B cell (primary cell): ENCODE measurements around the gene TPST2. TPM values are rescaled to one million over a fixed set of nuclear protein-coding genes. Genes with fewer than 3 reads are reported as not detected.

Source experiments
- ATAC-seq: fragments of 200-7000 bp; cut with Tn5 transposase; one replicate; pipeline ENCODE4 v1.10.0; 2021; ENCODE audit warnings: low read depth, mild to moderate bottlenecking, moderate number of reproducible peaks, moderate library complexity
- CTCF ChIA-PET: fragments of 350-600 bp; sonication (Branson Sonifier 250); formaldehyde crosslinking; loops from one replicate; lab custom pipeline; 2021; ENCODE audit warnings: antibody characterized with exemption, inconsistent platforms; lab: Charles Lee
- POLR2A ChIA-PET: fragments of 350-600 bp; sonication (Branson Sonifier 250); formaldehyde crosslinking; loops from one replicate; lab custom pipeline; 2021; ENCODE audit warnings: antibody characterized with exemption; lab: Charles Lee
- DNase-seq: peaks from one replicate; pipeline ENCODE4 v3.0.0; 2013
- H2AFZ ChIP-seq: 2 replicates; pipeline ENCODE4 v1.6.1; 2012; ENCODE audit warnings: mild to moderate bottlenecking, low read depth, low read length; ENCODE audit not compliant: insufficient read depth, poor library complexity, severe bottlenecking
- H3K27ac ChIP-seq, 2 donors: 1 replicate in 1 of 2; 2 replicates in 1 of 2; pipeline ENCODE4 v1.5.1; 2012 to 2013; ENCODE audit warnings: low read length in 2 of 2, mild to moderate bottlenecking in 2 of 2, moderate library complexity in 1 of 2
- H3K27me3 ChIP-seq, 4 experiments: fragments of 200-600 bp in 1 of 4; sonication (generic) in 1 of 4; replicated peaks in 1 of 4; 1 replicate in 2 of 4; 2 replicates in 2 of 4; pipeline versions ENCODE4 v1.6.1 to v1.7.0; 2013 to 2016; ENCODE audit warnings: low read length in 3 of 4, mild to moderate bottlenecking in 2 of 4, mixed read lengths in 1 of 4, moderate library complexity in 1 of 4; ENCODE audit not compliant: insufficient read depth in 4 of 4, control insufficient read depth in 3 of 4; ENCODE audit errors: control extremely low read depth in 1 of 4
- H3K36me3 ChIP-seq, 2 experiments: replicated peaks in 1 of 2; 1 replicate in 1 of 2; 2 replicates in 1 of 2; pipeline versions ENCODE4 v1.6.1 to v1.7.1; 2013; ENCODE audit warnings: low read length in 1 of 2; ENCODE audit not compliant: insufficient read depth in 2 of 2, control insufficient read depth in 1 of 2; ENCODE audit errors: control extremely low read depth in 1 of 2, extremely low read depth in 1 of 2
- H3K4me1 ChIP-seq, 2 donors: fragments of 200-600 bp in 1 of 2; sonication (generic) in 1 of 2; 1 replicate in 1 of 2; 2 replicates in 1 of 2; pipeline versions ENCODE4 v1.5.1 to v1.6.1; 2013 to 2017; ENCODE audit warnings: low read length in 2 of 2; ENCODE audit not compliant: control insufficient read depth in 2 of 2, insufficient read depth in 2 of 2
- H3K4me2 ChIP-seq: replicated peaks from 2 replicates; pipeline ENCODE3; 2012; ENCODE audit warnings: mild to moderate bottlenecking, low read depth, low read length; ENCODE audit not compliant: poor library complexity, severe bottlenecking
- H3K4me3 ChIP-seq, 5 experiments: fragments of 200-600 bp in 1 of 5; sonication (generic) in 1 of 5; 1 replicate in 3 of 5; 2 replicates in 2 of 5; pipeline versions ENCODE4 v1.5.1 to v1.7.0; 2011 to 2016; ENCODE audit warnings: low read length in 4 of 5, mild to moderate bottlenecking in 4 of 5, low read depth in 2 of 5, control low read depth in 1 of 5, moderate library complexity in 1 of 5; ENCODE audit not compliant: insufficient read depth in 1 of 5; ENCODE audit errors: control extremely low read depth in 1 of 5, extremely low read depth in 1 of 5
- H3K79me2 ChIP-seq: fragments of 200-600 bp; sonication (generic); one replicate; pipeline ENCODE4 v1.6.0; 2016; ENCODE audit warnings: low read length; ENCODE audit not compliant: control insufficient read depth, insufficient read depth
- H3K9ac ChIP-seq: fragments of 200-600 bp; sonication (generic); 2 replicates; pipeline ENCODE4 v1.6.1; 2017; ENCODE audit warnings: mild to moderate bottlenecking, low read length, moderate library complexity
- H3K9me3 ChIP-seq, 3 donors: one replicate each; pipeline versions ENCODE4 v1.6.1 to v1.7.1; 2013; ENCODE audit warnings: low read length in 2 of 3; ENCODE audit not compliant: control insufficient read depth in 2 of 3, insufficient read depth in 1 of 3; ENCODE audit errors: control extremely low read depth in 1 of 3
- H4K20me1 ChIP-seq: 2 replicates; pipeline ENCODE4 v1.6.0; 2012; ENCODE audit warnings: mild to moderate bottlenecking, low read length; ENCODE audit not compliant: insufficient read depth, control insufficient read depth, poor library complexity, severe bottlenecking
- H3K27ac Mint-ChIP-seq: one replicate; pipeline ENCODE4 v1.8.0; 2021; ENCODE audit warnings: mixed read lengths
- H3K27me3 Mint-ChIP-seq: one replicate; pipeline ENCODE4 v1.8.0; 2021; ENCODE audit warnings: mixed read lengths
- H3K4me1 Mint-ChIP-seq: one replicate; pipeline ENCODE4 v1.8.0; 2021; ENCODE audit warnings: mixed read lengths
- H3K4me3 Mint-ChIP-seq: one replicate; pipeline ENCODE4 v1.8.0; 2021; ENCODE audit warnings: mixed read lengths
- H3K9me3 Mint-ChIP-seq: one replicate; pipeline ENCODE4 v1.8.0; 2022; ENCODE audit warnings: mixed read lengths; ENCODE audit not compliant: insufficient read depth
- EZH2 ChIP-seq: IDR thresholded peaks from 2 replicates; pipeline ENCODE4 v1.6.1; 2012; ENCODE audit warnings: borderline replicate concordance, low read depth, mild to moderate bottlenecking, moderate library complexity, low read length; ENCODE audit not compliant: insufficient read depth, poor library complexity, severe bottlenecking
- WGBS: methylation state at CpG from one replicate; pipeline ENCODE4 v1.1.5; 2013; ENCODE audit warnings: missing lambda C conversion rate; ENCODE audit not compliant: insufficient coverage; 5-methylcytosine and 5-hydroxymethylcytosine counted together
- intact Hi-C: fragments of 100-400 bp; cut with micrococcal nuclease; formaldehyde crosslinking; loops from one replicate; pipeline ENCODE4 v1.10.0; 2022
- polyA plus RNA-seq: library from polyadenylated mRNA; depleted of rRNA; stranded (reverse); fragments of >200 nt; gene quantifications from 2 replicates; pipeline ENCODE4 v1.2.3, GENCODE V29; 2012
- total RNA-seq, 2 donors: library from RNA; stranded (reverse); fragments of 120-200 nt in 1 of 2; gene quantifications; 1 replicate in 1 of 2; 2 replicates in 1 of 2; pipeline versions ENCODE4 v1.2.3 to v1.2.4, GENCODE V29; 2013 to 2022
- TF ChIP-seq, protein P1 (sequence below): fragments of 200-600 bp; IDR thresholded peaks from one replicate; pipeline ENCODE4 v1.8.0; 2022; ENCODE audit warnings: antibody characterized with exemption, mild to moderate bottlenecking

Gene TPST2
- total and polyA plus RNA-seq, 2 donors (not counting 1 experiment from before 2014, with no cell fraction given), result 16.6 to 43.1 TPM

DNA sequence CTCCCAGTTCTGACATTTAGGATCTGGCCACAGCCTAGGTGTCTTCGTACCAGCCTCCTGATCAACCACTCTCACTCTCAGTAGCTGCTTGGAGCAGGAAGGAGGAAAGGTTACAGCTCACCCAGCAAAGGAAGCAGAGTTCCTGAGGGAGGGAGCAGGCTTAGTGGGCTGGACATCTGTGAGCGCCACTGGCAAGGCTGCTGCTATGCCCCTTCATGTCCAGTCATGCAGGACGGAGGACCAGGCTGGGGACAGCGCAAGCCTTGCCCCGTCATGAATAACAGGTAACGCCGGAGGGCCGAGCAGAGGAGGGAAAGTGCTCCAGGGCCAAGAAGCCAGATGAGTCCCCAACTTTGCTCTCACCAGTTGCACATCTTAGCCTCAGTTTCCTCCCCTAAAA, 25.8 kb downstream of the TPST2 start:
- H3K9ac ChIP-seq, result no peak overlapping the region
- POLR2A ChIA-PET, result no interaction called here
- DNase-seq, result no peak
- TF ChIP-seq EZH2, result no peak
- TF ChIP-seq, protein P1, sequence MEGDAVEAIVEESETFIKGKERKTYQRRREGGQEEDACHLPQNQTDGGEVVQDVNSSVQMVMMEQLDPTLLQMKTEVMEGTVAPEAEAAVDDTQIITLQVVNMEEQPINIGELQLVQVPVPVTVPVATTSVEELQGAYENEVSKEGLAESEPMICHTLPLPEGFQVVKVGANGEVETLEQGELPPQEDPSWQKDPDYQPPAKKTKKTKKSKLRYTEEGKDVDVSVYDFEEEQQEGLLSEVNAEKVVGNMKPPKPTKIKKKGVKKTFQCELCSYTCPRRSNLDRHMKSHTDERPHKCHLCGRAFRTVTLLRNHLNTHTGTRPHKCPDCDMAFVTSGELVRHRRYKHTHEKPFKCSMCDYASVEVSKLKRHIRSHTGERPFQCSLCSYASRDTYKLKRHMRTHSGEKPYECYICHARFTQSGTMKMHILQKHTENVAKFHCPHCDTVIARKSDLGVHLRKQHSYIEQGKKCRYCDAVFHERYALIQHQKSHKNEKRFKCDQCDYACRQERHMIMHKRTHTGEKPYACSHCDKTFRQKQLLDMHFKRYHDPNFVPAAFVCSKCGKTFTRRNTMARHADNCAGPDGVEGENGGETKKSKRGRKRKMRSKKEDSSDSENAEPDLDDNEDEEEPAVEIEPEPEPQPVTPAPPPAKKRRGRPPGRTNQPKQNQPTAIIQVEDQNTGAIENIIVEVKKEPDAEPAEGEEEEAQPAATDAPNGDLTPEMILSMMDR, result no peak
- H3K27ac ChIP-seq, result no peak overlapping the region
- H4K20me1 ChIP-seq, result peaks cover 11% of the 10 kb centered on the region
- CTCF ChIA-PET, result no interaction called here
- no peak overlapping the region for H3K4me2 ChIP-seq
- no peaks in the 10 kb centered on the region for H3K9me3 Mint-ChIP-seq
- no peak overlapping the region for H3K27ac Mint-ChIP-seq
- 99% methylated on average over 8 of the region's 8 CpGs for WGBS
- H3K27me3 ChIP-seq, result no peaks in the 10 kb centered on the region
- H3K79me2 ChIP-seq, result peaks cover 77% of the 10 kb centered on the region
- no peak overlapping the region for H2AFZ ChIP-seq
- peaks cover 0 to 17% of the 10 kb centered on the region in 2 experiments for H3K36me3 ChIP-seq
- H3K9me3 ChIP-seq, result no peaks in the 10 kb centered on the region
- no peaks in the 10 kb centered on the region for H3K27me3 Mint-ChIP-seq
- no peaks in the 10 kb centered on the region for H3K4me1 ChIP-seq
- peaks cover 10% of the 10 kb centered on the region for H3K4me1 Mint-ChIP-seq
- intact Hi-C loops, result no loop called here
- H3K4me3 Mint-ChIP-seq, result no peak overlapping the region
- no peak for ATAC-seq
- no peak overlapping the region for H3K4me3 ChIP-seq

DNA sequence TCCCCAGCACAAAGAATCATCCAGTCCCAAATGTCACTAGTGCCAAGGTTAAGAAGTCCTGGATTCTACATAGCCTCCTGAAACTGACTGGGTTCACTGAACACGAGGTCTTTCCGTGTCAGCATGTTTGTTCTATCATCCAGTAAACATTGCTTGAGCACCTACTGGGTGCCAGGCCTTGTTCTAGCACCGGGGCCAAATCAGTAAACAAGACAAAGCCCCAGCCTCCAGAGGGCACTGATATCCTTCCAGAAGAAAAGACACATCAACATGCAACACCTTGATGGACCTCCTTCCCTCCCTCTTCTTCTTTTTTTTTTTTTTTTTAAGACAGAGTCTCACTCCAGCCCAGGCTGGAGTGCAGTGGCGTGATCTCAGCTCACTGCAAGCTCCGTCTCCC, 26.9 kb downstream of the TPST2 start:
- H3K4me3 ChIP-seq, result no peak overlapping the region
- no peak for DNase-seq
- peaks cover 11% of the 10 kb centered on the region for H4K20me1 ChIP-seq
- H3K27me3 ChIP-seq, result no peaks in the 10 kb centered on the region
- TF ChIP-seq, protein P1, result no peak
- TF ChIP-seq EZH2, result no peak
- Mint-ChIP-seq H3K4me1 (peaks cover 4% of the 10 kb centered on the region), H3K27ac (no peak overlapping the region), H3K9me3 (no peaks in the 10 kb centered on the region), H3K4me3 (no peak overlapping the region), H3K27me3 (no peaks in the 10 kb centered on the region)
- H3K4me2 ChIP-seq, result no peak overlapping the region
- H3K9ac ChIP-seq, result no peak overlapping the region
- POLR2A ChIA-PET, result no interaction called here
- H3K79me2 ChIP-seq, result peaks cover 76% of the 10 kb centered on the region
- 96% methylated on average over 3 of the region's 5 CpGs for WGBS
- ATAC-seq, result no peak
- no peak overlapping the region for H3K27ac ChIP-seq
- peaks cover 0 to 17% of the 10 kb centered on the region in 2 experiments for H3K36me3 ChIP-seq
- CTCF ChIA-PET, result interaction anchor here (0.7 kb wide), 1 partner anchor 282 kb away, joined by 3 read pairs; no protein-coding TSS in a partner anchor
- H3K4me1 ChIP-seq, result no peaks in the 10 kb centered on the region
- intact Hi-C loops, result no loop called here
- H2AFZ ChIP-seq, result no peak overlapping the region
- H3K9me3 ChIP-seq, result no peaks in the 10 kb centered on the region
